ENCODE results near the gene SDK1. TPM values are rescaled to one million over a fixed set of nuclear protein-coding genes. Genes with fewer than 3 reads are reported as not detected.

SDK1 gene
- total and polyA plus RNA-seq, 4 donors, result 0.12 to 0.47 (median 0.36) TPM

GRCh38 chr7:4020086-4020485 lies 719.0 kb downstream of the SDK1 start:
- WGBS, result 95% methylated on average over 11 of the region's 11 CpGs
- DNase-seq (ENCODE audit: low spot score), result no peak
- TF ChIP-seq TAF1 (conservative IDR thresholded peaks at IDR 0.05), result no peak
- TF ChIP-seq, protein P1, sequence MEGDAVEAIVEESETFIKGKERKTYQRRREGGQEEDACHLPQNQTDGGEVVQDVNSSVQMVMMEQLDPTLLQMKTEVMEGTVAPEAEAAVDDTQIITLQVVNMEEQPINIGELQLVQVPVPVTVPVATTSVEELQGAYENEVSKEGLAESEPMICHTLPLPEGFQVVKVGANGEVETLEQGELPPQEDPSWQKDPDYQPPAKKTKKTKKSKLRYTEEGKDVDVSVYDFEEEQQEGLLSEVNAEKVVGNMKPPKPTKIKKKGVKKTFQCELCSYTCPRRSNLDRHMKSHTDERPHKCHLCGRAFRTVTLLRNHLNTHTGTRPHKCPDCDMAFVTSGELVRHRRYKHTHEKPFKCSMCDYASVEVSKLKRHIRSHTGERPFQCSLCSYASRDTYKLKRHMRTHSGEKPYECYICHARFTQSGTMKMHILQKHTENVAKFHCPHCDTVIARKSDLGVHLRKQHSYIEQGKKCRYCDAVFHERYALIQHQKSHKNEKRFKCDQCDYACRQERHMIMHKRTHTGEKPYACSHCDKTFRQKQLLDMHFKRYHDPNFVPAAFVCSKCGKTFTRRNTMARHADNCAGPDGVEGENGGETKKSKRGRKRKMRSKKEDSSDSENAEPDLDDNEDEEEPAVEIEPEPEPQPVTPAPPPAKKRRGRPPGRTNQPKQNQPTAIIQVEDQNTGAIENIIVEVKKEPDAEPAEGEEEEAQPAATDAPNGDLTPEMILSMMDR (IDR thresholded peaks at IDR 0.05; ENCODE audit: low read depth, low read length, missing input control), result no peak

DNA sequence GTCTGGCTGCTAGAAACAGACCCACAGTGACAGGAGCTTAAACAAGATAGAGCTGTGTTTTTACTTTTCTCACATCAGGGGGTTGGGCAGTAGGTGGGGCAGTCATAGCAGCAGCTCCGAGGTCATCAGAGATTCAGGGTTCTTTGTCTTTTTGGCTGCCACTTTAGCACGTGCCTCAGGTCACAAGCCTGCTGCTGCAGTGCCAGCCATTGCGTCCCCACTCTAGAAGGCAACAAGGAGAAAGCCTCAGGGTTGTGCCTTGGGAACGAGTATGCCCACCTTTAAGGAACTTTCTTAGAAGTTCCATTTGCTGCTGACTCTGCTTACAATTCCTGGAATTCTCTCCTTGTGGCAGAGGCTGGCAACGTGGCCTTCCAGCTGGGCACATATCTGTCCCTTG lies 720.4 kb downstream of the SDK1 start:
- H3K9ac ChIP-seq (ENCODE audit: low read depth in 1 of 2, low read length in 2 of 2), result no peak overlapping the region
- no peaks in the 10 kb centered on the region for H3K36me3 ChIP-seq (ENCODE audit: control insufficient read depth in 4 of 4, insufficient read depth in 3 of 4, low read depth in 1 of 4, low read length in 3 of 4)
- no peak overlapping the region for H3K27ac ChIP-seq (ENCODE audit: low read depth in 1 of 2, low read length in 2 of 2)
- TF ChIP-seq, protein P2, sequence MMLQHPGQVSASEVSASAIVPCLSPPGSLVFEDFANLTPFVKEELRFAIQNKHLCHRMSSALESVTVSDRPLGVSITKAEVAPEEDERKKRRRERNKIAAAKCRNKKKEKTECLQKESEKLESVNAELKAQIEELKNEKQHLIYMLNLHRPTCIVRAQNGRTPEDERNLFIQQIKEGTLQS (IDR thresholded peaks at IDR 0.05), result no peak
- no peak for TF ChIP-seq EGR1 (IDR thresholded peaks at IDR 0.05; ENCODE audit: low read depth in 2 of 2)
- TF ChIP-seq RXRA (IDR thresholded peaks at IDR 0.05), result no peak
- no peak for TF ChIP-seq ZBTB33 (IDR thresholded peaks at IDR 0.05)
- TF ChIP-seq, protein P1 (IDR thresholded peaks at IDR 0.05; ENCODE audit: low read depth, low read length, missing input control), result no peak
- no peaks in the 10 kb centered on the region for H3K4me1 ChIP-seq (ENCODE audit: control insufficient read depth in 4 of 4, insufficient read depth in 4 of 4, low read length in 3 of 4)
- H3K4me3 ChIP-seq (ENCODE audit: low read depth in 1 of 3, low read length in 3 of 3), result no peak overlapping the region
- H3K27me3 ChIP-seq (ENCODE audit: control insufficient read depth in 4 of 4, insufficient read depth in 4 of 4, low read length in 3 of 4), result no peaks in the 10 kb centered on the region
- 90% methylated on average over 5 of the region's 5 CpGs for WGBS
- H3K9me3 ChIP-seq (ENCODE audit: control insufficient read depth in 4 of 4, low read length in 3 of 4), result peaks cover 5 to 11% (median 7%) of the 10 kb centered on the region in 4 donors
- no peak for DNase-seq (ENCODE audit: low spot score)

More at GRCh38 chr7:4020086-4020485, 719.0 kb downstream of the SDK1 start:
- Histone ChIP-seq H3K27ac (ENCODE audit: low read depth in 1 of 2, low read length in 2 of 2) (no peak overlapping the region), H3K9me3 (ENCODE audit: control insufficient read depth in 4 of 4, low read length in 3 of 4) (peaks cover 5 to 11% (median 7%) of the 10 kb centered on the region in 4 donors), H3K9ac (ENCODE audit: low read depth in 1 of 2, low read length in 2 of 2) (no peak overlapping the region), H3K4me1 (ENCODE audit: control insufficient read depth in 4 of 4, insufficient read depth in 4 of 4, low read length in 3 of 4) (no peaks in the 10 kb centered on the region), H3K36me3 (ENCODE audit: control insufficient read depth in 4 of 4, insufficient read depth in 3 of 4, low read depth in 1 of 4, low read length in 3 of 4) (no peaks in the 10 kb centered on the region), H3K27me3 (ENCODE audit: control insufficient read depth in 4 of 4, insufficient read depth in 4 of 4, low read length in 3 of 4) (no peaks in the 10 kb centered on the region), H3K4me3 (ENCODE audit: low read depth in 1 of 3, low read length in 3 of 3) (no peak overlapping the region)

DNA sequence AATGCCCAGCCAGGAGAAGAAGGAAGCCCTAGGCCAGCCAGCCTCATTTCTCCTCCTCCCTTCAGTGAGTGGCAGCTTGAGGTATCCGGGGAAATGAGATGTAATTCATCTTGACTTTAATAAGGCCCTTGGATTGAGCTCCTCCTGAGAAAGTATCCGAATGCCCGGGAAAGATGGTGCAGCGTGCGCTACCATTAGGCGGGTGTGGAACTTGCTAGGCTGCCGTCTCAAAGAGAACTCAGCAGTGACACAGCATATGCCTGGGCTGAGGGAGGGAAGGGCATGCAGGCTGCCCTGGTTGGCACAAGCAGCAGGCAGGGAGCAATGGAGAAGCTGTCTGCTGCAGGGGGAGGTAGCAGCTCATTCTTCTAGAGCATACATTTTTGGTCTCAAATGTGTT lies 721.2 kb downstream of the SDK1 start:
- H3K4me3 ChIP-seq (ENCODE audit: low read depth in 1 of 3, low read length in 3 of 3), result no peak overlapping the region
- no peak overlapping the region for H3K9ac ChIP-seq (ENCODE audit: low read depth in 1 of 2, low read length in 2 of 2)
- no peak for DNase-seq (ENCODE audit: low spot score)
- no peaks in the 10 kb centered on the region for H3K4me1 ChIP-seq (ENCODE audit: control insufficient read depth in 4 of 4, insufficient read depth in 4 of 4, low read length in 3 of 4)
- peaks cover 5 to 11% (median 7%) of the 10 kb centered on the region in 4 donors for H3K9me3 ChIP-seq (ENCODE audit: control insufficient read depth in 4 of 4, low read length in 3 of 4)
- WGBS, result 91% methylated on average over 7 of the region's 7 CpGs
- H3K27ac ChIP-seq (ENCODE audit: low read depth in 1 of 2, low read length in 2 of 2), result no peak overlapping the region
- TF ChIP-seq FOXA1 (IDR thresholded peaks at IDR 0.05) (no peak), GABPA (IDR thresholded peaks at IDR 0.05 in 1 of 2, conservative IDR thresholded peaks at IDR 0.05 in 1 of 2) (no peak)
- H3K27me3 ChIP-seq (ENCODE audit: control insufficient read depth in 4 of 4, insufficient read depth in 4 of 4, low read length in 3 of 4), result no peaks in the 10 kb centered on the region
- no peaks in the 10 kb centered on the region for H3K36me3 ChIP-seq (ENCODE audit: control insufficient read depth in 4 of 4, insufficient read depth in 3 of 4, low read depth in 1 of 4, low read length in 3 of 4)

Data from liver (tissue), 9 donors.